Subcutaneous adipose tissue (tissue), 4 donors: Measurements from ENCODE around the gene TFIP11. TPM values are rescaled to one million over a fixed set of nuclear protein-coding genes. Genes with fewer than 3 reads are reported as not detected.

Experiments used
- CTCF ChIP-seq: fragments of 450-650 bp; IDR thresholded peaks from one replicate; pipeline ENCODE4 v1.5.1; 2016; ENCODE audit warnings: low read depth, mild to moderate bottlenecking, control low read depth, antibody characterized with exemption, moderate library complexity
- total RNA-seq, 4 donors: library from RNA; depleted of rRNA; stranded (reverse); fragments of >200 nt; gene quantifications; one replicate each; pipeline ENCODE4 v1.1.0, GENCODE V29; 2016

Gene TFIP11
- total RNA-seq, 4 donors from 2014 or later = 15.8 to 41.6 (median 18.7) TPM

GRCh38 chr22:26502688-26503561 is 9.3 kb downstream of the TFIP11 start:
- no peak for TF ChIP-seq CTCF

GRCh38 chr22:26501996-26502395 is 10.3 kb downstream of the TFIP11 start:
- no peak for TF ChIP-seq CTCF

GRCh38 chr22:26499188-26499703 is 13.0 kb downstream of the TFIP11 start:
- no peak for TF ChIP-seq CTCF

DNA sequence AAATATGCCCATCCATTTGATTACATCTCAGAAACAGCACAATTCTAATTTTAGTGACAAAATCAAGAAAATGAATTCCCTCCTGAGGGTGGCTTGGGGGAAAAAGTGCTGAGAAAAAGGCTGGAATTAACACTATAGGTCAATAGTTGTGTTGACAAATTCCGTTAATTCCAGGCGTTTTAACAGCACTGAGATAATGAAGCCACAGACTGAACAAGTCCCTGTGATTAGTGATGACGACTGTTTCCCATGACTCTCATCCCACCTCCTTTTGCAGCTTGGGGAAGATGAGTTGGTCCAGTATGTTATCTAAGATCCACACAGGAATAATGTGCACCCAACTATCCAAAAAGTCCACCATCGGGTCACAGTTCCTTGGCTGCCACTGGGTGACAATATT is 15.8 kb downstream of the TFIP11 start:
- no peak for TF ChIP-seq CTCF

DNA sequence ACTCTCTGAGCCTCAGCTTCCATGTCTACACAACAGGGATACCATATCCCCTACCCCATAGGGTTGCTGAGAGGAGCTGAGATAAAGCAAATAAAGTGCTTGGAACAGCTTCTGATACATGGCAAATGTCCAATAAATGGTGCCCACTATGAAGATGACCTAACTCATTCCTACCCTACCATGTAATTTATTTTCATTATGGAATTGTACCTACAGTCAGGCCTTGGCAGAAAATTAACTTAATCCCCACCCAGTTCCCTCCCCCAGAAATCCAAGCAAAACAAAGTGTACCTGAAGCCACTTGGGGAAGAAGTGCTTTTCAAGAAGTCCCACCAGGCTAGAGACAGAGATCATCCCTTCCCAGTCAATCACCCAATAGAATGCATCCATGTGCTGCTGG is 17.8 kb downstream of the TFIP11 start:
- TF ChIP-seq CTCF = no peak

DNA sequence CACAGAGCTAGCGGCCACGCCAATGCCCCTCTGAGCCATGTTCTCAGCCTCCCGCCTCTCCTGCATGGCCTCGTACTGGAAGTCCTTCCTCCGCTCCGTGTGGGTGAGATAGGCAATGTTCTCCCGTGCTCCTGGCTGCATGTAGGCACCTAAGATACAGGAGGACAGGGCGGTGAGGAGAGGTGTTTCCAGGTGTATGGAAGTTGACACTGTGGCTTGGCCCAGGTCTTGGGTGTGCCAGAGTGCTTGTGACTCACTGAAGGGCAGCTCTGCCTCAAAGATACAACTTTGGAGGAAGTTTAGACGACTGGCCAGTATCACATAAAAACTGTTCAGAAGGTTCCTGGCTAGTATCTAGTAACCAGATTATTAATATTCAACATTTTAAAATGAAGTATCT is 20.1 kb downstream of the TFIP11 start:
- no peak for TF ChIP-seq CTCF

GRCh38 chr22:26489447-26490036 is 22.7 kb downstream of the TFIP11 start:
- TF ChIP-seq CTCF = no peak
